Epithelial cell of prostate (primary cell): ENCODE measurements around the gene DVL1.
"Not testable (repeated sequence)": the region's sequence is repeated elsewhere in the genome, so short reads cannot be mapped to it uniquely, and the experiment has no call there.

Experiments
- DNase-seq: peaks from one replicate; pipeline ENCODE4 v3.0.0-alpha.2; 2011; ENCODE audit warnings: low read depth, low spot score
- H3K27ac ChIP-seq: fragments of 450-650 bp; 2 replicates; pipeline ENCODE4 v1.5.1; 2017; ENCODE audit warnings: mild to moderate bottlenecking

DVL1 gene

DNA sequence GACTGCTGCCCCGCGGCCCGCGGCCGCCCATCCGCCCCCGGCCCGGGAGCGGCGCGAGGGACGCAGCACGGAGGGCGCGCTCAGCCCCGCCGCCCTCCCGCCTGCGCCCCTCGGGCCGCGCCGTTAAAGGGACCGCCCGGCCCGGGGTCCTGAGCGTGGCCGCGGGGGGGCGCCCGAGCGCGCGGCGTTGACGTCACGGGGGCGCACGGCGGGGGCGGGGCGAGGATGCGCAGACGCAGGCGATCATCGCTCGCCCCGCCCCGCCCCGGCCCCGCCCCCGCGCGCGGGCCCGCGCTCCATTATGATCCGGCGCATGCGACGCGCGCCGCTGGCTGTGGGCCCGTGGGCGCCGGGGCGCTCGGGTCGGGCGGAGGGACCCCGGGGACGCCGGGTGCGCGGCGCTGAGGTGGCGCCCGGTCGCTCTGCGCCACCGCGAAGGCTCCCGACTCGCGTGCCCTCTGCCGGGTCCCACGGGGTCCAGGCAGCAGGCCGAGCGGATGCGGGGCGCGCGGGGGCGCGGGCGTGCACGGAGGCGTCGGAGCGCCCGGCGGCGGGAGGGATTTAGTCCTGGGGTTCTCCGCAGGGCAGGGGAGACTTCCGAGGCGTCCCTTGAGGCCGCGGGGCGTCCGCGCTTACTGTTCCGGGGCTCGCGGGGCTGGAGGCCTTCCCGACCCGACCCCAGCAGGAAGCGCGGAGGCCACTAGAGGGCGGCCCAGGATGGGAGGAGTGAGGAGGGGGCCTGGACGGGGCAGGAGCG lies at the start of gene DVL1:
TSS of gene DVL1 (minus strand) at position 163 of the 757 bp plus-strand sequence. CDS start 353 bp downstream, outside the sequence.
- no peak for DNase-seq
- H3K27ac ChIP-seq: peak within 1 kb of the TSS; percentile 98

DNA sequence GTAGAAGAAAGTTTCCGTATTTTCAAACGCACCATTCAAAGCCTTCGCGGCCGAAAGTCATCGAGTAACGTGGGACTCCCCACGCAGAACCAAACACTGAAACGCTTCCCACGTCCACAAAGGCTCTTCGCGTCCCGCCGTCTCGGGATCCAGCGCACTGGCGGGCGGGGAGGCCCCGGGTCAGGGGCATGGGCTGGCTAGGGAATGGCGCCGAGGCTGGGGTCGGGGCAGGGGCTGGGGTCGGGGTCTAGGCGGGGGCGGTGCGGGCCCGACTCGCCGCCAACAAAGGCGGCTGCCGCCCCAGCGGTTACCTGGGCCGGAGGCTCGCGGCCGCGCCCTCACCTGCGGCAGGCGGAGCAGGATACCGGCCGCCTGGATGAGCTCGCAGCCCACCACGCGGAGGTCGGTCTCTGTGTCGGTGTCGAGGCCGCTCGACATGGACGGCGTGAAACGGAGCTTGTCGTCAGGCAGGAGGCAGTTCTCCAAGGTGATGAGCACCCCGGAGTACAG lies 49.5 kb upstream of the DVL1 start:
- H3K27ac ChIP-seq: peak overlapping the region; percentile 70
- no peak for DNase-seq

DNA sequence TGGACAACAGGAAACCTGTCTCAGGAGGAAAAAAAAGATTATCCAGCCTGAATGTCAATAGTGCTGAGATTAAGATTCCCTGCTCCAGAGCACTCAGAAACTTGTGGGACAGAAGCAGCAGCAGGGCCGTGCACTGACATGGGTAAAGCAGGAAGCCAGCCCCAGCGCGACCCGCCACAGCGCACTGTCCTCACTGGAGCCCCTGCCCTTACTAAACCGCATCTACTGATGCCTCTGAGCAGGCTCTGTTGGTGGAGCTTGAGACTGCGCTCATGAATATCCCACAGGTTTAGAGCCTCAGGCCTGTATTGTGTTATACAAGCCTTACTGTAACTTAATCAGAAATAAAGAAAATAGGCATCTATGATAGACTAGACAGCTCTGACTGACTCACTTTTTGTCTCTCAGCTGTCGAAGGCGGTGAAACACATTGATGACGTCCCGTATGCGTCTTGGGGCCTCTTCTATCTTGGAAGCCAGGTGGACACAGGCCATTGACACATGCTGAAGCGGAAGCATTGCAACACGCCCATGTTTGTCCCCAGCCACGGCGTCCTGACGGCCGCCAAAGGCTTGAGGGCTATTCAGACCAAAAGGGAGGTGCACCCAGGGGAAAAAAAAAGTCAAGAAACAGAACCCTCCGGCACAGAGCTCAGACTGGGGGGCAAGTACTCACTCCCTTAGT lies 48.8 kb upstream of the DVL1 start:
- no peak for DNase-seq
- peak overlapping the region; percentile 70 for H3K27ac ChIP-seq

DNA sequence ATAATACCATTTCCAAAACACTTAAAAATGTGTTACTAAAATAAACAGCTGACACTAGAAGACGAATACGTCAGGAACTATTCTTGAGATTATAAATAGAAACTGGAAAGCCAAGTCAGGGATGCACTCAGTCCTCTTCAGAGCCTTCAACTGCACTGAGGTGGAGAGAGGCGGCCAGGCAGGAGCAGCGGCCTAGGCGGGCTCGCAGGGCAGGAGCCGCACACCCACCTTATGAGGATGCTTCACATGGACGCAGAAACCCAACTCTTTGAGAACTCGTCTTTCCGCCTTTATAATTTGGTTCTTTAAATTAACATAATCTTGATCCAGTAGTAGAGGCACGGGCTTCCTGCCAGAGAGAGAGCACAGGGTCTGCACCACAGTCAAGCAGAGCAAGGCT lies 45.9 kb upstream of the DVL1 start:
- DNase-seq: no peak
- no peak overlapping the region for H3K27ac ChIP-seq

DNA sequence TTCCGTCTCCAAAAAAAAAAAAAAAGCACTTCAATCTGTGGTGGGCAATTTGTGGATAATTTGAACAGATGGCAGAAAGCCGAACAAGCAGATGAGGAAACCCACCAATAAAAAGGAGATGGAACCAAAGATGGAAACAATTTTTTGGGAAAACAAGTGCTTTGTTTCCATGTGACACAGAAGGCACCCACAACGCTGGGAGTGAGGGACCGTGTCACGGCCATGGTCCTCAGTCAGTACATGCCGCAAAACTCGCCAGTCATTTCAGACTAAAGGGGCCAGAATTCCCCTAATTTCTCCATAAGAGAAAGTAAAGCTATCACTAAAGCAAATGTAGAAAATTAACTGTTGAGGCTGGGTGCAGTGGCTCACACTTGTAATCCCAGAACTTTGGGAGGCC lies 44.9 kb upstream of the DVL1 start:
- no peak overlapping the region for H3K27ac ChIP-seq
- DNase-seq: no peak

DNA sequence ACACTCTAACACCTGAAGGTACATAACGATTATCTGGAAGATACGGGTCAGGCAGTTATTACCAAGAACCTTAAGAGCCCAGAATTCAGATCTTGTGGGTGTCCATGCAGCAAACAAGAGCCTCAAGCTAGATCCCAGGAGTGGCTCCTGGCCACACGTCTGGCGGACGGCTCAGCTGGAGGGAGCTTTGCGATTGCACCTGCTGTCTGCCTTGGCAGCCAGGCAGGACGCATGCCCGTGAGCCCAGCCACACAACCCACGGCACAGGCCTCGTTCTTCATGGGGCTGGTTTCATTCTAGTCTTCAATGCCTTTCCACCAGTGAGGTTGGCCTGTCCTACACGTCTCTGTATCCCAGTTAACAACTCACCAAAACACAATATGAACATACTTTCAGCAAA lies 44.2 kb upstream of the DVL1 start:
- no peak overlapping the region for H3K27ac ChIP-seq

DNA sequence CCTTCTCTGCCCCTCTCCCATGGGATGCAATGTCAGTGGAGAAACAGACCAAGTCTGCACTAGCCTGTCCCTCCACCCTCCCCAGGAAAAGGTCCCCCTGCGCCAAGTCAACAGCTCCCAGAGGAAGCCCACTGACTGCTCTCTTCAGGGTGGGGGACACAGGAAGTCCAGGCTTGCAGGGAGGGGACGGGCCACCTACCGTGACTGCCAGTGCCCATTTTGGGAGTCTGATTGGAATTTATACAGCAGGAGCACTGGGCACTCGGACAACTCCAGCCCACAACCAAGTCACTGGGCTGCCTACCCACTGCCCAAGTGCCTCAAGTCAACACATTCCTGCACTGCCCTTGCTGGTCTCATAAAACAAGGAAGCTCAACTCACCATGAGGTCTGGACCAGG lies 43.8 kb upstream of the DVL1 start:
- no peak for DNase-seq
- no peak overlapping the region for H3K27ac ChIP-seq

More for the DNA sequence above, 44.2 kb upstream of the DVL1 start:
- no peak for DNase-seq

DNA sequence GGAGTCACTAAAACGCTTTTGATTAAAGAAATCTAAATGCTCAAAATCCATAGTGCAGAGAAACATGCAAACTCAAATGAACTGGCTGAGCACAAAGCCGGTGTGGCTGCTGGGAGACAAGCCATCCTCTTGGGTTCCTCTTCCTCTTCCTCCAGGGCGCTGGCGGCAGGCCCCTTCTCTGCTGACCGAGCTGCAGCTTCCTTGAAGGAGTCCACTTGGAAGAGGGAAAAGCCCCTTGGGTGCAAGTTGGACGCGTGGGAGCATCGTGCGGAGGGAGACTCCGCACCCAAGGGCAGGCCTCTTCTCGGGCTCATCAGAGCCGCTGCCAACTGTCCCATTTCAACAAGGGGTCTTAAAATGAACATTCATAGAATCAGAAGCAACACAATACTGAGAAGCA lies 42.0 kb upstream of the DVL1 start:
- no peak for DNase-seq
- no peak overlapping the region for H3K27ac ChIP-seq

DNA sequence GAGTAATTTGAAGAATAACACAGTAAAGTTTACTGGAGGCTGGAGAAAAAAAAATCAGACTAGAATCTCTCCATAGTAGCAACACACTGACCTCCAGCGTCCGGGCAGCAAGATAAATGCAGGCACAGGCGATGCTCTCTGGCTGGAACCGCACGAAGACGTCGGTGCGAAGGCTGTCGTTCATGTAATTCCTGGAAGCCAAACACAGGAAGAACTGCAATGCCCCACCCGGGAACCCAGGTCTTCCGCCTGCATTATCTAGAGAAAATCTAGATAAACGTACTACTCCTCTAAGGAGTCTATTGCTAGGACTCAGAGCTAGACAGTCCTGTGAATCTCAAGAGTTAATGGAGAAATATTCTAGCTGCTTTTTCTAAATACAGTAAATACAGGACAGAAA lies 41.5 kb upstream of the DVL1 start:
- DNase-seq: no peak
- H3K27ac ChIP-seq: no peak overlapping the region

DNA sequence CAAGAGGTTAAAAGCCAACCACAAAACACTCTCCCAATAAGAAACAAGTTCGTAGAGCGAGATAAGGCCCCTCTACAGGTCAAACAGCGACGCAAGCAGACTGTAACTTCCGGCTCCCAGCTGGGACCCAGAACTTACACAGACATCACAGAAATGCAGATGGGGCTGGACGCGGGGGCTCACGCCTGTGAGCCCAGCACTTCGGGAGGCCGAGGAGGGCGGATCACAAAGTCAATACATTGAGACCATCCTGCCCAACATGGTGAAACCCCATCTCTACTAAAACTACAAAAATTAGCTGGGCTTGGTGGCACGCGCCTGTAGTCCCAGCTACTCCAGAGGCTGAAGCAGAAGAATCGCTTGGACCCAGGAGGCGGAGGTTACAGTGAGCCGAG lies 38.9 kb upstream of the DVL1 start:
- DNase-seq: no peak
- no peak overlapping the region for H3K27ac ChIP-seq

DNA sequence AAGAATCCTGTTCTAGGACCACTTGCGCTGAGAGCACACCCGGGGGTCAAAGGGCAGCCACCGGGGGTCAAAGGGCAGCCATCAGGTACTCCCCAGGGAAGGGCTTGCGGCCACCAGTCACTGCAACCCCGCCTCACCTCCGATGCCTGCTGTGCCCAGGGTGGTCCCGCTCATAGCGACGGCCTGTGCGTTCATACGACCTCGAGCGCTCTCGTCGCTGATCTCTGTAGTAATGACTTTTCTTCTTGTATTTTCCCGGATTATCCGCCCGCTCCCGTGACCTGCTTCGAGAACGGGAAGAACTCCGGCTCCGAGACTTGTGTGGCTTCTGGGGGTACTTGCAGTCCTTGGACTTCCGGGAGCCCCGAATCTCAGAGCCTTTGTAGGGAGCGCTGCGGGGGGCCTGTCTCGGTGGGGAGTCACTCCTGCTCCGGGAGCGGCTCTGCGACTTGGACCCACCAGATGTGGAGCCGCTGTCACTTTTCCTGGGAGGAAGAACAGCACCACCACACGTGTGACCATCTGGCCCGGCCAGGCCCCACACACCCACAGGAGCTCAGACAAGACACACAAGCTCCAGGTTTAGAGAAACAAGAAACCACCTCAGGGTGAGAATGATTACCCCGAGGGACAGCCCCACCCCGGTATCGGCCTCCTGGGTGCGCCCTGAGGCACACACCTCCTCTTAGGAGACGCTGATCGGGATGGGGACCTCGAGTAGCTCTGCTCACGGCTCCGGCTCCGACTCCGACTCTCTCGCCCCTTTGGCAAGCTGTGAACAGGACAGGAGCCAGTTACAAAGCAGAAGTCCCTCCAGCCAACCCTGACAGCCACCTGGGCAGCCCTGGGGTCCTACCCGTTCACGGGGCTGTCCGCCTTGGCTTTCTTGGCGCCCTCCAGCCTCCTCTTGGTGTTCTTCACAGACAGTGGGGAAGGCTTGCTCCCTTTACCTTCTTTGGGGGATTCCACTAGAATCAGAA lies 38.2 kb upstream of the DVL1 start:
- DNase-seq: no peak
- H3K27ac ChIP-seq: no peak overlapping the region

DNA sequence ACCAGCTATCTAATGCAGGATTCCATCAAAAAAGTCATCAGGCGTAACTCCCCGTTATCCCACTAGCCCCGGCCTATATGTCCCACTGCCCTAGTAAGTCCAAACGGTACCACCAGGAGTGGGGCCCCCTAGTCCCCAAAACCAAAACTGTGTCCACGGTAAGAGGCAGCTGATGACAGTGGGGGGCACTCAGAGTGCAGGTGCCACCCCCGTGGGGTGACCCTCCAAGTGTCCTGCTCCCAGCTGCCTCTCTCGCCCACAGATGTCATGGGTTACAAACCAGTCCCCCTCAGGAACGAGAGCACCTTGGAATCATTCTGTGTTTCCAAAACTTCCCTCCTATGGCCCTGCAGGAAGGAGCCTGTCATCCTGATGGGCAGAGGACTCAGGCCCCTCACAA lies 36.7 kb upstream of the DVL1 start:
- no peak overlapping the region for H3K27ac ChIP-seq
- no peak for DNase-seq

DNA sequence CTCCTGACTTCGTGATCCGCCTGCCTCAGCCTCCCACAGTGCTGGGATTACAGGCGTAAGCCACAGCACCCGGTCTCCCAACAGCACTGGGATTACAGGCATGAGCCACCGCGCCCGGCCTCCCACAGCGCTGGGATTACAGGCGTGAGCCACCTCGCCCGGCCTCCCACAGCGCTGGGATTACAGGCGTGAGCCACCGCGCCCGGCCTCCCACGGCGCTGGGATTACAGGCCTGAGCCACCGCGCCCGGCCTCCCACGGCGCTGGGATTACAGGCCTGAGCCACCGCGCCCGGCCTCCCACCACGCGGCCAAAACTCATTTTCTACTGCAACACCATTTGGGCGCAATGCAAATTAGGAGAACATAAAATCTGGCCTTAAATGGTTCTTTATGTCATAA lies 36.1 kb upstream of the DVL1 start:
- not testable (repeated sequence) for H3K27ac ChIP-seq, DNase-seq

DNA sequence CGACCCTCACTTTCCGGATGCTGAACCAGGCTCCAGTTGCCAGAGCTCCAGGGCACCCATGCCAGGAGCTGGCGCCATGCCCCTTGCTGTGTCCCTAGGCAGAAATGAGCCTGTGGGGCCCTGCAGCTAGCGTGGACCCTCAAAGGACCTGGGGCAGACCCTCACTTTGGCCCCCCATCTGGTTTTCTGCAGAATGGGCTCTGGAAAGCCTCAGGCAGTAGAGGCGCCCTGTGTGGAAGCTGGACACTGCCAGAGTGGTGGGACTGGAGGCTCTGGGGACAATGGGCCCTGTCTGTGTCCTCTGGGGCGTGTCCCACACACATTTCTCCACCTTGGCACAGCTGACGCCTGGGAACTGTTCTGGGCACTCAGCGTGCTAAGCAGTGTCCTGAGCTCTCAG lies 32.1 kb upstream of the DVL1 start:
- H3K27ac ChIP-seq: no peak overlapping the region
- DNase-seq: no peak

DNA sequence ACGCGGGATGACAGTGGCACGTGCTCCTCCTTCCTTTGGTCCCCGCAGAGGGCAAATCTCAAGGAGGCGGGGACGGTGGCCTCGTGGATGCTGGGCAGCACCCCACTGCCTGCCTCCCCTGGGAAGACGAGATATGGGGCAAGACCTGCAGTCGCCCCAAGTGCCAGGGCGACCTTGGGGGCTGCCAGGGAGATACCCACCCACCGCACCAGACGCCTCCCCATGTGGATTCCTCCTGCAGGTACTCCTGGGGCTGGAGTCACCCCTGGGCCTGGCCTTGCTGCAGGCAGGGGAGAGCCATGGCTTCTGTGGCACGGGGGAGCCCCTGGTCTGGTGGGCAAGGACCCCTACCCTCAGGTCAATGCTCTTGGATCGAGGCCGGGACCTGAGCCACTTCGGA lies 31.6 kb upstream of the DVL1 start:
- DNase-seq: no peak
- H3K27ac ChIP-seq: no peak overlapping the region

DNA sequence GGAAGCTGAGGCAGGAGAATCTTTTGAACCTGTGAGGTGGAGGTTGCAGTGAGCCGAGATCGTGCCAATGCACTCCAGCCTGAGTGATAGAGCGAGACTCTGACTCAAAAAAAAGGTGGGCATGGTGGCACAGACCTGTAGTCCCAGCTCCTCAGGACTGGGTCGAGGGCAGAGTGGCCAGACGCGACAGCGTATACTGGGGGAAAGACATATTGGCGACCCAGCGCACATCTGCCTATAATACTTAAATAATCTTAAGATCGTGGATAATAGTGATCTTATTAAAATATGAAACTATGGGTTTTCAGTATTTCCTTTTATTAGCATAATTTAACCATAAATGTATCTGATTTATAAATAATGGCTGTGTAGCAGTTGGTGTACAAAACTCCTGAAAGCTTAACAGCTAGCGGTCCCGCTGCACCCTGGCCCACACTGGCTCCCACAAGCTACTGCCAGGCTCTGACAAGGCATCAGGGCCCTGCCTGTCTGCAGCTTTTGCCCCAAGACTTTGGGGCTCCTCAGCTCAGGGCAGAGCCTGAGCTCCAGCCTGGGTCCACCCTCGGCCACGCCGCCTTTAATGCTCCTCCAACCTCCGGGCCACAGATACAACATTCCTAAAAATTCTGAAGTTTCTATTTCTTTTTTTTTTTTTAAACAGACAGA lies 28.5 kb upstream of the DVL1 start:
- DNase-seq: no peak
- H3K27ac ChIP-seq: no peak overlapping the region

DNA sequence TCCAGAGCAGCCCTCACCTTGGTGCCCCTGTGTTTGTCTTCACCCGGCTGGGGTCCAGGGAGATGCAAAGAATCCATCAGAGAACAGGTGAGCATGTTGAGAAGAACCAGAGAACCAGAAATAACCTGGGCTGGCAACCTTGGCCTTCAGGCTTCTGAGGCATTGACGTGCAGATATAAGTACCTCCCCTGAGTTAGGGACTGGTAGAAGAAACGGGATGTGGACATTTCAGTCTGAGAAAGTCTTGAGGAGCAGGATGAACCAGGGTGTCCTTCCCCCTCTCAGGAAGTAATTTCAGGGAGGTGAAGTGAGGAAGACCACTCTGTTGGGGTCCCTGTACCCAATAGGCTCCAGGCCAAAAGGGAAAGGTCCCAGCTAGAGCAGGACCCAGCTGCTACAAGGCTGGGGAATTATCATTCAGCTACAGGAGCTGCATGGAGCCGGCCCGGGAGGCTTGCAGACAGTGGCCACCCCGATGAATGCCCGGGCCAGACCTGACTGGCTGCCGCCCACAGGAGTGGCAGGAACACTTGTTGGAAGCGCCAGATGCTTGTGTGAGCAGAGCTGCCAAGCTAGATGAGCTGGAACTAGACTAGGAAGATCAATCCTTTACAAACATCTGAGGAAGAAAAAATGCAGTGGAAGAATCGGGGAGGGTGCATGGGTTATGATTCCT lies 27.5 kb upstream of the DVL1 start:
- H3K27ac ChIP-seq: no peak overlapping the region
- no peak for DNase-seq

DNA sequence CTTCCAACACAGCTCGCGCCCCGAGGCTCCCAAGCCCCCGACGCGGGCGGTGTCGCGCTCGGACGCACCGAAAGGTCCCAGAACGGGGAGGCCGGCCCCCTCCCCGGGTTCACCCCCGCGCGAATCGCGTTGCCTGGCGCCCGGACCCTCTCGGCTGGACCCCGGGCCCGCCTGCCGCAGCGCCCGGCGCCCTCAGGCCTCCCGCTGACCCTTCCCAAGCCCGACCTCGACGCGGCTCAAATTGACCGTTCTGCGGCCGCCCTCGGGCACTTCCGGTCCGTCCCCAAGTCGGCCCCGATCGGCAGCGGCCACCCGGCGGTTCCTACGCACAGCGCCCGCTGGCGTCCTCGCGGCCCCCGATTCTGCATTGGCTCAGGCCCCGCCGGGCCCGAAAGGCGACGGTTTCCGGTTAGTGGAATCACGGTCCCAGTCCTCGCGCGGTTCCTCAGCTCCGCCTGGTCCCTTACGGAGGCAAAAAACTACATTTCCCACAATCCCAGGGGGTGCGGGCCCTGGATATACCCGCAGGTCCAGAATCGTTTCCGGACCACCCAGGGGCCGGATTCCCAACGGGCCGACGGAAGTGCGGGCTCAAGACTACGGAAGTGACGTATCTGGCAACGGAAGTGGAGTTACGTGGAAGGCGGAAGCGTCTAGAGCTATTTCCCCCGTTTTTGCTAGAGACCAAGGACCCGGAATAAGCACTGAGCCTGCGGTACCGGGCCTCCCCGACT lies 25.9 kb upstream of the DVL1 start, which contains the start of gene AURKAIP1:
TSS of gene AURKAIP1 (minus strand) at position 279 of the 734 bp plus-strand sequence. CDS start 451 bp downstream, outside the sequence.
- H3K27ac ChIP-seq: peak within 1 kb of the TSS; percentile 87
- DNase-seq: peak; percentile 99

DNA sequence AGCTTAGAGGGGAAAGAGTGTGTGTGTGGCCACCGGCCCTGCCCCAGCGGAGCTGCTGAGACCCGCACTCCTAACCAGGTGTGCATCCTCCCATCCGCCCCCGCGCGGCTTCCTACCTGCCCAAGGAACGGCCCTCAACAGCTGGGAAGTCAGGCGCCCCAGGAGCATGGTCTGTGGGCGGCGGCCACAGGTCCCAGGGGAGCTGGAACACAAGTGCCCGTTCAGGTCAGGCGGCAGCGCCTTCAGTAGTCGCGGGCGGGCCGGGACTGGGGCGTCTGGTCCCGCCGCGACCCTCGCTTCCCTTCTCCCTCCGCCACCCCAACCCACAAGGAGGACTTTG lies 25.3 kb upstream of the DVL1 start:
- DNase-seq: no peak
- H3K27ac ChIP-seq: peak overlapping the region; percentile 87
